ENCODE measurements around the gene EYA4. TPM values are rescaled to one million over a fixed set of nuclear protein-coding genes. Genes with fewer than 3 reads are reported as not detected.

Gene EYA4
- total RNA-seq, 3 donors from 2014 or later, result 0.33 to 4.2 (median 0.44) TPM

GRCh38 chr6:133505681-133506080 is 264.5 kb downstream of the EYA4 start:
- Histone ChIP-seq H3K4me3 (no peak overlapping the region), H3K27me3 (no peaks in the 10 kb centered on the region), H3K27ac (no peak overlapping the region), H3K4me1 (no peaks in the 10 kb centered on the region), H3K9me3 (no peaks in the 10 kb centered on the region), H3K36me3 (no peaks in the 10 kb centered on the region)
- intact Hi-C loops (cut with DNase I; ENCODE audit: low total_unique reads), result no loop called here
- DNase-seq (ENCODE audit: low spot score in 2 of 2), result no peak
- no peak for TF ChIP-seq POLR2A (IDR thresholded peaks at IDR 0.05)
- no peak for TF ChIP-seq CTCF (IDR thresholded peaks at IDR 0.05)
- TF ChIP-seq POLR2AphosphoS5 (IDR thresholded peaks at IDR 0.05), result no peak

DNA sequence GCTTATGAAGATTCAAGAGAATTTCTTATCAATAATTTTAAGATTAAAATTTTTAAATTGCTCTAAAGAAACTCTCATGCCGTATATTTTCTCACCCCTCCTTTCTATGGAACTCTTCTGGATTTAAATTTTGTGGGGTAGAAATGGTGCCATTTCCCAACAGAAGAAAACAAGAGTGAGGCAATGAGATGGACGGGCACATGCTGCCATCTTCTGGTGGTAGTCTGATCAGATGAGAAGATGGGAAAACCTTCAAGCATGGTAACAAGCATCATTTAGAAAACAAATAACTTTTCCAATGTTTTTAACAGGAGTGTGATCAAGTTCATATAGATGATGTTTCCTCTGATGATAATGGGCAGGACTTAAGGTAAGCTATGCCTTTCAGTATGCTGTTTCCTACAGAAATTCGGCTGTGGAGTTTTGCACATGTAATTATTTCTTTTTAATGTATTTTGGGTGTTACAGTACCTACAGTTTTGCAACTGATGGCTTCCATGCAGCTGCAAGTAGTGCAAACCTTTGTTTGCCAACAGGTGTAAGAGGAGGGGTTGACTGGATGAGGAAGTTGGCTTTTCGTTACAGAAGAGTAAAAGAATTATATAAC is 271.4 kb downstream of the EYA4 start:
- DNase-seq (ENCODE audit: low spot score in 2 of 2), result no peak
- intact Hi-C loops (cut with DNase I; ENCODE audit: low total_unique reads), result no loop called here
- Histone ChIP-seq H3K4me3 (no peak overlapping the region), H3K27ac (no peak overlapping the region), H3K27me3 (no peaks in the 10 kb centered on the region), H3K9me3 (no peaks in the 10 kb centered on the region), H3K4me1 (no peaks in the 10 kb centered on the region), H3K36me3 (no peaks in the 10 kb centered on the region)
- TF ChIP-seq CTCF (IDR thresholded peaks at IDR 0.05) (peak in 2 of 3 donors; percentile 39 to 59), POLR2A (IDR thresholded peaks at IDR 0.05) (no peak)

- intact Hi-C loops (cut with DNase I; ENCODE audit: low total_unique reads), result no loop called here
- H3K27me3 ChIP-seq, result no peaks in the 10 kb centered on the region
- H3K9me3 ChIP-seq, result no peaks in the 10 kb centered on the region
- no peaks in the 10 kb centered on the region for H3K4me1 ChIP-seq
- no peaks in the 10 kb centered on the region for H3K36me3 ChIP-seq
- H3K4me3 ChIP-seq, result no peak overlapping the region
- H3K27ac ChIP-seq, result no peak overlapping the region
- no peak for DNase-seq (ENCODE audit: low spot score in 2 of 2)
- TF ChIP-seq POLR2A (IDR thresholded peaks at IDR 0.05), result no peak
- TF ChIP-seq CTCF (IDR thresholded peaks at IDR 0.05), result no peak
- TF ChIP-seq POLR2AphosphoS5 (IDR thresholded peaks at IDR 0.05), result no peak
These were observed 282.7 kb downstream of the EYA4 start for GRCh38 chr6:133523816-133524215.

GRCh38 chr6:133526436-133526835 is 285.3 kb downstream of the EYA4 start:
- Histone ChIP-seq H3K4me3 (no peak overlapping the region), H3K27me3 (no peaks in the 10 kb centered on the region), H3K27ac (no peak overlapping the region), H3K36me3 (no peaks in the 10 kb centered on the region), H3K9me3 (no peaks in the 10 kb centered on the region), H3K4me1 (no peaks in the 10 kb centered on the region)
- no peak for DNase-seq (ENCODE audit: low spot score in 2 of 2)
- no peak for TF ChIP-seq POLR2AphosphoS5 (IDR thresholded peaks at IDR 0.05)
- no peak for TF ChIP-seq CTCF (IDR thresholded peaks at IDR 0.05)
- TF ChIP-seq POLR2A (IDR thresholded peaks at IDR 0.05), result no peak
- intact Hi-C loops (cut with DNase I; ENCODE audit: low total_unique reads), result no loop called here

DNA sequence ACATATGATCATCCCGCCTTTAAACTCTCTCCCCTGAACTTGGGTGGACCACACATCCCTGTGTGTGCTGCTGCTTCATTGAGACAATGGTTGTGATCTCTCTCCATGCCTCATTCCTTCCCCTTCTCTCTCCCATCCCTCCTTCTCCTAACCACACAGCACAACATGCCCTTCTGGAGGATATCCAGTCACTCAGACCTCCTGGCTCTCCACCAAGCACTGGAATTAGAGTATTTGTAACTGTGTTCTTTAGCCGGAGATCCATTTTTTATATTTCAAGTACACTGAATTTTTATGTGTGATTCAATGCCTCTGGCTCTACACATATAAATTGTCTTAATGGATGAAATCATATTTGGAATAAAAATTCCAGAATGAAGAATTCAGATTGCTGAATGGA is 287.4 kb downstream of the EYA4 start:
- no peak for TF ChIP-seq POLR2AphosphoS5 (IDR thresholded peaks at IDR 0.05)
- TF ChIP-seq POLR2A (IDR thresholded peaks at IDR 0.05), result no peak
- no peak for TF ChIP-seq CTCF (IDR thresholded peaks at IDR 0.05)
- Histone ChIP-seq H3K27ac (no peak overlapping the region), H3K36me3 (no peaks in the 10 kb centered on the region), H3K27me3 (no peaks in the 10 kb centered on the region), H3K4me3 (no peak overlapping the region), H3K4me1 (no peaks in the 10 kb centered on the region), H3K9me3 (no peaks in the 10 kb centered on the region)
- no peak for DNase-seq (ENCODE audit: low spot score in 2 of 2)
- intact Hi-C loops (cut with DNase I; ENCODE audit: low total_unique reads), result no loop called here

Measured in breast epithelium (tissue), 4 donors.